ENCODE results near the gene FKRP.

DNA sequence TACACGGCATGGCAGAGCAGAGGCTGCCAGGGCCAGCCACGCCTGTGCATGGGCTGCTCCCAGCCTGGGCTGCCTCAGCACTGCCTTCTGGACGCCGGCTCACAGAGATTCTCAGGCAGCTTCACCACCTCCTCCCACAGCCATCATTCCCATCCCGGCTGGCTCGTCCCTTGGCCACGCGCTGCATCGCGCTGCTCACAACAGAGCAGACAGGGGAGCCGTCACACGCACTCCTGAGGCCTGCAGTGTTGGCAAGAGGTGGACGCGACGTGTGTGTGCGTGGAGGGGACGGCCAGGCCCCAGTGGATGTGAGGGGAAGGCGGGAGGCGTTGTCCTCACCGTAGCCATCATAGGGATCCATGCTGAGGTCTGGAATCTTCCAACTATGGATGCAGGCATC is 21.4 kb upstream of the FKRP start:
- TF ChIP-seq, protein P1, sequence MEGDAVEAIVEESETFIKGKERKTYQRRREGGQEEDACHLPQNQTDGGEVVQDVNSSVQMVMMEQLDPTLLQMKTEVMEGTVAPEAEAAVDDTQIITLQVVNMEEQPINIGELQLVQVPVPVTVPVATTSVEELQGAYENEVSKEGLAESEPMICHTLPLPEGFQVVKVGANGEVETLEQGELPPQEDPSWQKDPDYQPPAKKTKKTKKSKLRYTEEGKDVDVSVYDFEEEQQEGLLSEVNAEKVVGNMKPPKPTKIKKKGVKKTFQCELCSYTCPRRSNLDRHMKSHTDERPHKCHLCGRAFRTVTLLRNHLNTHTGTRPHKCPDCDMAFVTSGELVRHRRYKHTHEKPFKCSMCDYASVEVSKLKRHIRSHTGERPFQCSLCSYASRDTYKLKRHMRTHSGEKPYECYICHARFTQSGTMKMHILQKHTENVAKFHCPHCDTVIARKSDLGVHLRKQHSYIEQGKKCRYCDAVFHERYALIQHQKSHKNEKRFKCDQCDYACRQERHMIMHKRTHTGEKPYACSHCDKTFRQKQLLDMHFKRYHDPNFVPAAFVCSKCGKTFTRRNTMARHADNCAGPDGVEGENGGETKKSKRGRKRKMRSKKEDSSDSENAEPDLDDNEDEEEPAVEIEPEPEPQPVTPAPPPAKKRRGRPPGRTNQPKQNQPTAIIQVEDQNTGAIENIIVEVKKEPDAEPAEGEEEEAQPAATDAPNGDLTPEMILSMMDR (IDR thresholded peaks at IDR 0.05): no peak
- TF ChIP-seq POLR2A (IDR thresholded peaks at IDR 0.05): no peak

Measured in heart left ventricle (tissue), 13 donors.